WI38 (cell line): ENCODE data around the gene KLHDC3.

Source experiments
- H3K4me3 ChIP-seq: 2 replicates; pipeline ENCODE4 v1.5.1; 2011; ENCODE audit warnings: low read depth, mild to moderate bottlenecking, control low read depth, low read length
- CTCF ChIP-seq: IDR thresholded peaks from 2 replicates; pipeline ENCODE4 v1.5.1; 2012; ENCODE audit warnings: low read depth, mild to moderate bottlenecking, control low read depth, low read length

The KLHDC3 gene

GRCh38 chr6:43009124-43009523, 4.9 kb upstream of the KLHDC3 start:
- TF ChIP-seq CTCF, result peak; percentile 40
- H3K4me3 ChIP-seq, result no peak overlapping the region

DNA sequence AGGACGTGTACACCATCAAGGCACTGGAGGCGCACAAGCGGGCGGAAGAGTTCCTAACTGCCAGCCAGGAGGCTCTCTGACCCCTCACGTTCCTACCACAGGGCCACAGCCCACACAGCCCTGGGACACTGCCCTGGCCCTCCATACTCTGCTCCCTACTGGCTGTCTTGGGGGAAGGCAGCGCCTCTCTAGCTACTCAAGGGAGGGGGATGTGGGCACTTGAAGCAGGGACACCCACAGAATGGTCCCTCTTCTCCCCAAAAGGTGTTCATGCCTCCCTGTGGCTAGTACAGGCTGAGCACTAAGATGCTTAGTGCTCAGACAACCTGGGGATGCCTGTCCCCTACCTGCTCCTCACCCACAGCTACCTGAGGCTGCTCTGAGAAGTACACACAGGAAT, 2.8 kb upstream of the KLHDC3 start:
- TF ChIP-seq CTCF, result no peak
- no peak overlapping the region for H3K4me3 ChIP-seq

DNA sequence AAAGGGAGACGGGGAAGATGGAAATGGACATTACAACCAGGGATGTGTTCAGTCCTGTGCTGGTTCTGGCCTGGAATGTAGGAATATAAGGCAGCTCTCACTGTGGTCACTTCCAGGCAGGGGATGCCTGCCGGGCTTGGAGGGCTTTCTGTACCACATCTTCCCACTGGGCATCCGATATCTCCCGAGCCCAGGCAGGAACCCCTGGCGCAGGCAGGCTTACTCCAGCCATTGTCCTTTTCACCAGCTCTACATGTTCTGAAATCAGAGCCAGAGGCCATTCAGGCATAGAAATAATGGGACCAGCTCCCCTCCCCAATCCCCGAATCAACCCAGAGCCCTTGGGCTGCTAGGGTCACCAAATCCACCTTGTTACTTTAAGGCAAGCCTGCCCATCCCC, 1.7 kb upstream of the KLHDC3 start:
- H3K4me3 ChIP-seq, result peak overlapping the region; percentile 78
- TF ChIP-seq CTCF, result no peak

DNA sequence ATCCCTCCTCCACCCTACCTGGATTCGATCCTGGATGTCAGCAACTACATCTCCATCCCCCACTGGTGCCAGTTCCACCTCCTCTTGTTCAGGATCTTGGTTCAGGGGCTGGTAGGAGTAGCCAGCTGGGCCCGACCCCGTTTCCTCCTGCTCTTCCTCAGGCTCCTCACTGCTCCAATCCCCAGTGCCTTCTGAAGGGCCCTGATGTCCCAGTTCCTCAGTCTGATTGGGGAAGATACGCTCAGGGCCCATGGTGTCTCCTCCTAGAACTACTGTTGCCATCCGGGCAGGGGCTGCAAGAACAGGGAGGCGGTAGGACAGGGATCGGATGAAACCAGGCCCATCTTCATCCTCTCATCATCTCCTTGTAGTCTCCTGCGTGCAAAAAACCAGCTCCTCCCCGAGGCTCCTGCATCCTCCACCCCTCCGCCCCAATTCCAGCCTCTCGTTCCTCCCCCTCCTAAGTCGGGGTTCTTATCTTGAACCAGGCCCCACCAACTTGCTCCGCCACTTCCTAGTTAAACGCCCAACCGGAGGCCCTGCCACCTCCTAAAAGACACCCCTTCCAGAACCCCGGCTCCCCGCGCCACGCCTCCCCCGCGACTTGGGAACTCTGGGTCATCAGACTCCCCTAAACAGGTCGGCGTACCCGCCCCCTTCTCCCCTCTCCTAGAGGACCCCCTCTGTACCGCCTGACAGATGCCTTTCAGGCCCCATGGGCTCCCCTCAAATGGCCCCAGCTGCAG, 779 bp upstream of the KLHDC3 start:
- peak overlapping the region; percentile 78 for H3K4me3 ChIP-seq
- TF ChIP-seq CTCF, result no peak

- TF ChIP-seq CTCF, result no peak
- peak overlapping the region; percentile 92 for H3K4me3 ChIP-seq
Observed at GRCh38 chr6:43014434-43014909, 423 bp downstream of the KLHDC3 start.

DNA sequence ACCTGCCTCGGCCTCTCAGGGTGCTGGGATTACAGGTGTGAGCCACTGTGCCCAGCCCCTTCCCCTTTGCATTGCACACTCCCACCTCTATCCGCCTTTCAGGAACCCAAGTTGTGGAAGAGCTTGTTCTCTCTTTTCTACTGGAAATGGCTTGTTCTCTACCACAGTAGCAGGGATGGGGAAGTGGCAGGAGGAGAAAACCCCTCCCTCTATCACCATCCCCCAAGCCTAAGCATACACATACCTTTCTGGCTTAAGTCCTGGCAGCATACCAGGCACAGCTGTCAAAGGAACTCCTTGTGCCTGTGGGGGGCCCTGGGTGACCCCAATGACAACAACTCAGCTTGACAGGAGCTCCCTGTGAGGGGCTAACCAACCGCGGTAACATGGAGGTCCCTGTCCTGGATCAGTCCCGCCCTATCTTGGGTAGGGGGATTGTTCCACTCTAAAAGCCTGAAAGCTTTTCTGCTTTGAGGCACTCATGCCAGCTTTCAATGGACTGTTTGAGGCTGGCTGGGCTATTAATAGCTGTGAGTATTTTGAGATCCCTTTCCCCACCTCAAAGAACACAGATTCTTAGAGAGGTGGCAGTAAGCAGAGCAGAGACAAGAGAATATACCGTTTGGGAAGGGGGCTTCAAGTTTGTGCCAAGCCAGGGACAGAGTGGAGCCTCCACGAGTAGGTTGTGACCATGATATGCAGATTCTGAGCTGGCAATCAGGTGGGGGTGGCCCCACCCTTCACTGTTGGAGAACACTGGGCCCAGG, 2.3 kb downstream of the KLHDC3 start:
- no peak for TF ChIP-seq CTCF
- H3K4me3 ChIP-seq, result no peak overlapping the region

GRCh38 chr6:43016943-43017334, 2.9 kb downstream of the KLHDC3 start:
- no peak for TF ChIP-seq CTCF
- no peak overlapping the region for H3K4me3 ChIP-seq
